T-helper 17 cell (primary cell): ENCODE measurements around the gene HDX. TPM values are rescaled to one million over a fixed set of nuclear protein-coding genes. Genes with fewer than 3 reads are reported as not detected.
"Not testable (repeated sequence)": the region's sequence is repeated elsewhere in the genome, so short reads cannot be mapped to it uniquely, and the experiment has no call there.

Experiments used
- ATAC-seq: fragments of 150-1000 bp; cut with Tn5 transposase; 2 replicates; pipeline ENCODE4 v1.10.0; 2021; ENCODE audit warnings: mild to moderate bottlenecking, moderate library complexity
- DNase-seq, 3 donors: peaks; one replicate each; pipeline versions ENCODE4 v3.0.0 to v3.0.0-alpha.2; 2020 to 2021
- H3K9me3 ChIP-seq: one replicate; pipeline ENCODE4 v1.7.0; 2013; ENCODE audit warnings: low read length, mild to moderate bottlenecking; ENCODE audit not compliant: control insufficient read depth, poor library complexity, severe bottlenecking
- H3K27ac Mint-ChIP-seq: one replicate; pipeline ENCODE4 v1.8.0; 2022; ENCODE audit warnings: mild to moderate bottlenecking, moderate library complexity, mixed read lengths
- H3K27me3 Mint-ChIP-seq: one replicate; pipeline ENCODE4 v1.8.0; 2022; ENCODE audit warnings: mixed read lengths
- H3K36me3 Mint-ChIP-seq: one replicate; pipeline ENCODE4 v1.8.0; 2022; ENCODE audit warnings: low read depth, mixed read lengths
- H3K4me1 Mint-ChIP-seq: one replicate; pipeline ENCODE4 v1.8.0; 2022; ENCODE audit warnings: mild to moderate bottlenecking, mixed read lengths
- H3K4me3 Mint-ChIP-seq: one replicate; pipeline ENCODE4 v1.8.0; 2022; ENCODE audit warnings: mild to moderate bottlenecking, moderate library complexity, mixed read lengths
- total RNA-seq, 4 donors: library from RNA in 2 of 4; stranded (reverse) in 2 of 4; gene quantifications; one replicate each; pipeline ENCODE4 v1.2.3 and lab custom pipeline; 2022 to 2026

Gene HDX, protein sequence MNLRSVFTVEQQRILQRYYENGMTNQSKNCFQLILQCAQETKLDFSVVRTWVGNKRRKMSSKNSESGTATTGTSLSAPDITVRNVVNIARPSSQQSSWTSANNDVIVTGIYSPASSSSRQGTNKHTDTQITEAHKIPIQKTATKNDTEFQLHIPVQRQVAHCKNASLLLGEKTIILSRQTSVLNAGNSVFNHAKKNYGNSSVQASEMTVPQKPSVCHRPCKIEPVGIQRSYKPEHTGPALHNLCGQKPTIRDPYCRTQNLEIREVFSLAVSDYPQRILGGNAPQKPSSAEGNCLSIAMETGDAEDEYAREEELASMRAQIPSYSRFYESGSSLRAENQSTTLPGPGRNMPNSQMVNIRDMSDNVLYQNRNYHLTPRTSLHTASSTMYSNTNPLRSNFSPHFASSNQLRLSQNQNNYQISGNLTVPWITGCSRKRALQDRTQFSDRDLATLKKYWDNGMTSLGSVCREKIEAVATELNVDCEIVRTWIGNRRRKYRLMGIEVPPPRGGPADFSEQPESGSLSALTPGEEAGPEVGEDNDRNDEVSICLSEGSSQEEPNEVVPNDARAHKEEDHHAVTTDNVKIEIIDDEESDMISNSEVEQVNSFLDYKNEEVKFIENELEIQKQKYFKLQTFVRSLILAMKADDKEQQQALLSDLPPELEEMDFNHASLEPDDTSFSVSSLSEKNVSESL
- total RNA-seq, result 1 to 10 TPM; 2.8 TPM
- 0.60 to 1.5 reads per million in 2 donors for total RNA-seq (lab: John Stamatoyannopoulos, UW)

DNA sequence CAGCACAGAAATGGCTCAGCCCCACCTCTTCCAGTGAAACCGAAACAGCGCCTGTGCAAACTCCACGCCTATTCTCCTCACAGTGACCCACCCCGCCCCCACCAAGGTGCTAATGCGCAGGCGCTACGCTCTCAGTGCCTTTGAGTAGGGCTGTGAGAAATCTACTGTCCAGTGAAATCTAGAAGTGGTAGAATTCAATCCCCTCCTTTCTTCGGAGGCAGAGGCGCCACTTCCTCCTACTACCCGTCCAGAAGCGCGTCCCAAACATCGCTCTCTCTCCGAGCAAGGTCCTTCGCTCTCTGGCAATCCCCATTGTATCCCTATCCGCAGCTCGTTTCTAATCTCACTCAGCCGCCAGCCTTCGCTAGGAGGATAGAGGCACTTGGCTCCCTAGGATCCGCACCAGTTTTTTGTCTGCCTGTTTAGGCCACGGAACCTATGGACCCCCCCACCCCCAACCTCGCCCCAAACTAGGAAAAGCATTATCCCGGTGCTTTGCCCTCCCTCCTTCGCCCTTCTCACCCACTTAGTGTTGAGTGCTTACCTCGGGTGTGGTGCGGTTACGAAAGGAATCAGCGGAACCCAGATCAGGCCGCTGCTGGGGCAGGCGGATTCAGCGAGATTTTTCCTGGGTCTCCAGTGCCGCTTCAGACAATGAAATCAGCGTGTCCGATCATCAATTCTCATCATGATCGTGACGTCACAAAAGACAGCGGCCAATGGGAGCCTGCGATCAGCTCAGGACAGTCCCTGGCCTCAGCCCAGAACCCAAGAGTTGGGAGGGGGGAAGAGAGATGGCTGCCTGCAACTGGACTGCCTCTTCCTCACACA, at the start of gene HDX:
Gene HDX (minus strand): TSS at position 656 of the 831 bp plus-strand sequence. CDS start 27,056 bp downstream, outside the sequence.
- Mint-ChIP-seq H3K27me3 (no peaks in the 10 kb centered on the region), H3K4me3 (peak within 1 kb of the TSS; percentile 87), H3K4me1 (no peaks in the 10 kb centered on the region), H3K36me3 (no peaks in the 10 kb centered on the region), H3K27ac (peak within 1 kb of the TSS; percentile 24)
- peak in 1 of 3 donors; percentile 18 for DNase-seq
- peak; percentile 92 for ATAC-seq
- H3K9me3 ChIP-seq, result no peaks in the 10 kb centered on the region

DNA sequence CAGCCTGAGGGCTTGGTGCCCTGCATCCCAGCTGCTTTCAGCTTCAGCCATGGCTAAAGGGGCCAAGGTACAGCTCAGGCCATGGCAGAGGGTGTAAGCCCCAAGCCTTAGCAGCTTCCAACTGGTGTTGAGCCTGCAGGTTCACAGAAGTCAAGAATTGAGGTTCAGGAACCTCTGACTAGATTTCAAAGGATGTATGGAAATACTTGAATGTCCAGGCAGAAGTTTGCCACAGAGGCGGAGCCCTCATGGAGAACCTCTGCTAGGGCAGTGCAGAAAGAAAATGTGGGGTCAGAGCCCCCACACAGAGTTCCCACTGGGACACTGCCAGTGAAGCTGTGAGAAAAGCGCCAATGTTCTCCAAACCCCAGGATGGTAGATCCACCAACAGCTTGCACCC, 39.1 kb upstream of the HDX start:
- H3K27ac Mint-ChIP-seq, H3K4me3 Mint-ChIP-seq, H3K36me3 Mint-ChIP-seq, DNase-seq, H3K9me3 ChIP-seq, H3K27me3 Mint-ChIP-seq, H3K4me1 Mint-ChIP-seq, ATAC-seq: not testable (repeated sequence)

DNA sequence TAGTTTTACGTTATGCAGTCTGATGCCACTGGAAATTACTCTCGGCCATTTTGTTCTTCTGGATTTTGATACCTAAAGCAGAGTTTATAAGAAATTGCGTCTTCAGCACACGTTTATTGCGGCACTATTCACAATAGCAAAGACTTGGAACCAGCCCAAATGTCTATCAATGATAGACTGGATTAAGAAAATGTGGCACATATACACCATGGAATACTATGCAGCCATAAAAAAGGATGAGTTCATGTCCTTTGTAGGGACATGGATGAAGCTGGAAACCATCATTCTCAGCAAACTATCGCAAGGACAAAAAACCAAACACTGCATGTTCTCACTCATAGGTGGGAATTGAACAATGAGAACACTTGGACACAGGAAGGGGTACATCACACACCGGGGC, 35.4 kb upstream of the HDX start:
- not testable (repeated sequence) for H3K4me1 Mint-ChIP-seq, H3K27me3 Mint-ChIP-seq, H3K4me3 Mint-ChIP-seq, H3K9me3 ChIP-seq, ATAC-seq, H3K27ac Mint-ChIP-seq, H3K36me3 Mint-ChIP-seq, DNase-seq

DNA sequence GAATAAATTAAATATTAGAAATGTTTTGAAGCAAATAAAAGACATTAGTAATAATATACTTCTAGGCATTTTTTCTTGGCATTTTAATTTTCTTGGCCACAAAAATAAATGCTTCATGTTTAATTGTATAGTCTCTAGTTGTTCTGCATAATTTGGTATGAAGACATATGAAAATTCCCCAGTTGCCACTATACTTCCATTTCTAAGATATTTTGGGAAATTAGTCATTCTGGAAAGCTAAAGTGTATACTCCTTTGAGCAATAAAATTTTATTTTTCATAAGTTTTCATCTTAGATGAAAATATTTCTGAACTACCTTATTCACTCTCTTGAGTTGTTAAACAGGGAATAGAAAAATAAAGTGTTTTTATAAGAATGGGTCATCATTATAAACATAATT, 13.8 kb downstream of the HDX start:
- no peaks in the 10 kb centered on the region for H3K27me3 Mint-ChIP-seq
- no peaks in the 10 kb centered on the region for H3K4me1 Mint-ChIP-seq
- no peaks in the 10 kb centered on the region for H3K36me3 Mint-ChIP-seq
- ATAC-seq (no peak), DNase-seq (no peak)
- H3K4me3 Mint-ChIP-seq, result no peak overlapping the region
- H3K27ac Mint-ChIP-seq, result no peak overlapping the region
- H3K9me3 ChIP-seq, result no peaks in the 10 kb centered on the region

DNA sequence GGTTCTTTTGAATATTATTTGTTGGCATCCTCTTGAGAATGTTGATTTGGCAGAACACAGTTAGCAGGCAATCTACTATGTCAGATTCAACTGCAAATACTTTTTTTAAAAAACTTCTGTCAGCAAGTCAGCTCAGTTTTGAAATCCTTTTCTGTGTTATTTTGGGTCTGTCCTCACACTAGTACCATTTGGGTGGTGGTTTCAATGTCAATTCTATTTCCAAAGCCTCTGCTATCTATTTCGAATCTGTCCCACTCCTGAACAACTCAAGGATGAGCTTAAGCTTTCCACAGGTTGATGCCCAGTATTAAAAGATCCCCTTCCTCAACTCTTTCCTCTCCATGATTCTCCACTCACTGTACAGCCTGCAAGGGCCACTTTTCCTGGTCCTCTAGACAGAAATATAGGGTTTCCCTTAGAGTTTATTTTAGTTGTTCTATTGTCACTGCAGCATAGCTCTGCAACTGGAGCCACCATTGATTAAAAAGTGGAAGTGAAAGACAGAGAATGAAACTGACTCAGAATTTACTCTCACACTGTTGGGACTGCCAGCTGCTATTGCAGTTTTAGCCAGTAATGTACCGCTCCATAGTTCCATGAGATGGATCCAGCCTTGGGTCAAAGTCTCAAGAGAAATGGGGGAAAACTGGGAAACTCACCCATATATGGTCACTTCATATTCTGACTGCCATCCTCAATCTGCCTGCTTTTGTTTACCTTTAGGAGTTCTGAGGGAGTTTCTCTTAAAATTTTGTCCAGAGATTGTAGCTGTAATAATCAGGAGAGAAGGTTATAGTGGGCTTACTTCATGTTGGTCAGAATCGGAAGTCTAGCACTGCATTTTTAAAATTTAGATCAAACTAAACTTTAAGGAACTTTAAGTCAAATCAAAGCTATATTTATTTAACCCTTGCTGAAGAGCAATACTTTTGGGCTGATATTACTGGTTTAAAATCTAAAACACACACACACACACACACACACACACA, 14.6 kb downstream of the HDX start:
- no peak overlapping the region for H3K27ac Mint-ChIP-seq
- H3K9me3 ChIP-seq, result no peaks in the 10 kb centered on the region

DNA sequence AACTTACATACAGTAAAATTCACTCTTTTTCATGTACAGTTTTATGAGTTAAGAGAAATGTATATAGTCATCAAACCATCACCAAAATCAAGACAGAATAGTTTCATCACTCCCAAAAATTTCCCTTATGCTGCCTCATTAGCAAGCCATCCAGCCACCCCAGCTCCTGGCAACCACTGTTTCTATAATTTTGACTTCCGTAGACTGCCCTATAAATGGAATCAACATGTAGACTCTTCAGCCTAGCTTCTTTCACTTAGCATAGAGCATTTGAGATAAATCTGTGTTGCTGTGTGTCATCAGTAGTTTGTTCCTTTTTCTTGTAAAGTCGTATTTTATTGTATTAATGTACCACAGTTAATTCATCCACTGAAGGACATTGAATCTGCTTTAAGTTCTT, 23.2 kb downstream of the HDX start:
- H3K27me3 Mint-ChIP-seq, result no peaks in the 10 kb centered on the region
- H3K4me1 Mint-ChIP-seq, result no peaks in the 10 kb centered on the region
- no peaks in the 10 kb centered on the region for H3K9me3 ChIP-seq
- ATAC-seq (no peak), DNase-seq (no peak)
- no peak overlapping the region for H3K4me3 Mint-ChIP-seq
- no peak overlapping the region for H3K27ac Mint-ChIP-seq
- peaks cover 2% of the 10 kb centered on the region for H3K36me3 Mint-ChIP-seq

More for the DNA sequence above, 14.6 kb downstream of the HDX start:
- Mint-ChIP-seq H3K27me3 (no peaks in the 10 kb centered on the region), H3K4me3 (no peak overlapping the region), H3K36me3 (no peaks in the 10 kb centered on the region), H3K4me1 (no peaks in the 10 kb centered on the region)
- ATAC-seq (no peak), DNase-seq (no peak)

DNA sequence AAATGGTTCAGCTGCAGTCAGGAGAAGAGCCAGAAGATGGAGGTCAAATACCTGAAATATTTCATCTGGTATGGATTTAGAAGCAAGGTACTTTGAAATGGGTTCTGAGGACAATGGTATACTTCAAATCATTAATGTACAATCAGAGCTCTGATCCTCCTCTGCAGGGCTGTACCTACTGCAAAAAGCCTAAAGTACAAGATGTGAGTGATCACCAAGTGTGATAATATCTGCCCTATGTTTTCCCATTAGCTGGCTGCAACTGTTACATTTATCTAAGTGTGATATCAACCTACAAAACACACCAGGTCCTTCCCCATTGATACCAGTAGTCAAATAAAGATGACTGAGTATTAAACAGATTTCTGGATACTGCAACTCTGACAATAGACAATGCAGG, 25.1 kb downstream of the HDX start:
- H3K27me3 Mint-ChIP-seq, result no peaks in the 10 kb centered on the region
- H3K9me3 ChIP-seq, result no peaks in the 10 kb centered on the region
- no peaks in the 10 kb centered on the region for H3K36me3 Mint-ChIP-seq
- DNase-seq (no peak), ATAC-seq (no peak)
- H3K4me3 Mint-ChIP-seq, result no peak overlapping the region
- no peaks in the 10 kb centered on the region for H3K4me1 Mint-ChIP-seq
- H3K27ac Mint-ChIP-seq, result no peak overlapping the region

DNA sequence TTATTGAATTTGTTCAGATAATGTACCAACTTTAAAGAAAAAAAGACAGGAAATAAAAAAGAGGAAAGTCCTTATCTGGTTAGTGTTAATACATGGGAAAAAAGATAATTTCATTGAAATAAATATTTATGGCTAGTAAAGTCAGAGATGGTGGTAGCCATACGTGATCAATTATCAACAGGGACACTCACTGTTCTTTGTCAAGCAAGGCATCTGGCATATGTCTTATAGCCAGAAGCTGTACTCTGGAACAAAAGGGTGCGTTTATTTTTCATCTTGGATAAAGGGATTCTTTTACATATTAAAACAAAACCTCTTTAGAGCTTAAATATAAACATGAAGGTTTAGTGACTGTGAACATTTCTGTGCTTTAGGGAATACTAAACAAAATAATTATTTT, 26.7 kb downstream of the HDX start:
- DNase-seq (no peak), ATAC-seq (no peak)
- Mint-ChIP-seq H3K27ac (no peak overlapping the region), H3K4me3 (no peak overlapping the region), H3K27me3 (no peaks in the 10 kb centered on the region), H3K36me3 (no peaks in the 10 kb centered on the region), H3K4me1 (no peaks in the 10 kb centered on the region)
- no peaks in the 10 kb centered on the region for H3K9me3 ChIP-seq

DNA sequence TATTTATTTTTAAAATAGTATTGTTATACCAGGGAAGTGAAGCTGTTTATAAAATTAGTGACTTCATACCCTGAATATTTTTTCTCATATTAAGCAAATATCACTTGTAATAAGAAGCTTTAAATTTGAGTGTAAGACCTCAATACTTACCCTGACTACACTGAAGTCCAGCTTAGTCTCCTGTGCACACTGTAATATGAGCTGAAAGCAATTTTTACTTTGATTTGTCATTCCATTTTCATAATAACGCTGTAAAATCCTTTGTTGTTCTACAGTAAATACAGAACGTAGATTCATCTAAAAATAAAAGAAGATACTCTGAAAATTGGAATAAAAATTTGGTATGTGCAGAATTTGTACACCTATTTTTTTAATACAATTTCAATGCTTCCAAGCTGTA, 27.2 kb downstream of the HDX start:
- Mint-ChIP-seq H3K27ac (no peak overlapping the region), H3K27me3 (no peaks in the 10 kb centered on the region), H3K4me3 (no peak overlapping the region), H3K36me3 (no peaks in the 10 kb centered on the region), H3K4me1 (no peaks in the 10 kb centered on the region)
- ATAC-seq, result no peak
- no peaks in the 10 kb centered on the region for H3K9me3 ChIP-seq
- no peak for DNase-seq

DNA sequence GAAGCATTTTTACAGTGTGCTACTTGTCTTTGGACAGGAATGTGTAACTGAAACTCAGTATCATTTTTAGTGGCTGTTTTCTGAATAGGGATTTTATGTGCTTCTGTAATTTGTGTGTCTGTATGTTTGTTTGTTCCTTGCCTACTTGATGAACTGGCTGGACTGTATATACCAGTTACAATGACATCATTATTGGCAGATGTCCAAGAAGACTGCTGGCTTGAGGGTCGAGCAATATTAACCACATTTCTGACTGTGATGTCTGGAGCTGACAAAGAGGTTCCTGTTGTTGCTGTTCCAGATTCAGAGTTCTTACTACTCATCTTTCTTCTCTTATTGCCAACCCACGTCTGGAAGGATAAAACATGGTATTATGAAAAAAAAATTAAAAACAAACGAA, 33.0 kb downstream of the HDX start:
- DNase-seq, result no peak
- no peak for ATAC-seq
- Mint-ChIP-seq H3K4me1 (no peaks in the 10 kb centered on the region), H3K36me3 (no peaks in the 10 kb centered on the region), H3K27ac (no peak overlapping the region), H3K4me3 (no peak overlapping the region), H3K27me3 (no peaks in the 10 kb centered on the region)
- H3K9me3 ChIP-seq, result no peaks in the 10 kb centered on the region

DNA sequence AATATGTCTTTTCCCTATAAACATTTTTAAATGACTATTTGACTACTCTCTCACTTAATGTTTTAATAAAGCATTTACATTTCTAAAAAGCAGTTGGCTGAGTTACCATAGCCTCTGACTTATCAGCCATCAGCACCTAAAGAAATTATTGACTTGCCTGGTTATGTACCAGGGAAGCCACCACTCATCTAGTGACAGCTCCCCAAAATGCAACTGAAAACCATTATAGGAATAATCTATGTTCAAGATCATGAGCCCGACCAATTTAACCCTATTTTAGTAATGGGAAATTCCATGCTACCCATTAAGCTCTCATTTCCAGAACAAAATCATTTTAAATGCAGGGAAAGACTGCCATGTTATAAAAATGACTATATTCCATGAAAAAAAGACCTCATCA, 34.4 kb downstream of the HDX start:
- no peaks in the 10 kb centered on the region for H3K4me1 Mint-ChIP-seq
- H3K36me3 Mint-ChIP-seq, result no peaks in the 10 kb centered on the region
- no peaks in the 10 kb centered on the region for H3K27me3 Mint-ChIP-seq
- H3K27ac Mint-ChIP-seq, result no peak overlapping the region
- H3K9me3 ChIP-seq, result no peaks in the 10 kb centered on the region
- DNase-seq (no peak), ATAC-seq (no peak)
- no peak overlapping the region for H3K4me3 Mint-ChIP-seq

DNA sequence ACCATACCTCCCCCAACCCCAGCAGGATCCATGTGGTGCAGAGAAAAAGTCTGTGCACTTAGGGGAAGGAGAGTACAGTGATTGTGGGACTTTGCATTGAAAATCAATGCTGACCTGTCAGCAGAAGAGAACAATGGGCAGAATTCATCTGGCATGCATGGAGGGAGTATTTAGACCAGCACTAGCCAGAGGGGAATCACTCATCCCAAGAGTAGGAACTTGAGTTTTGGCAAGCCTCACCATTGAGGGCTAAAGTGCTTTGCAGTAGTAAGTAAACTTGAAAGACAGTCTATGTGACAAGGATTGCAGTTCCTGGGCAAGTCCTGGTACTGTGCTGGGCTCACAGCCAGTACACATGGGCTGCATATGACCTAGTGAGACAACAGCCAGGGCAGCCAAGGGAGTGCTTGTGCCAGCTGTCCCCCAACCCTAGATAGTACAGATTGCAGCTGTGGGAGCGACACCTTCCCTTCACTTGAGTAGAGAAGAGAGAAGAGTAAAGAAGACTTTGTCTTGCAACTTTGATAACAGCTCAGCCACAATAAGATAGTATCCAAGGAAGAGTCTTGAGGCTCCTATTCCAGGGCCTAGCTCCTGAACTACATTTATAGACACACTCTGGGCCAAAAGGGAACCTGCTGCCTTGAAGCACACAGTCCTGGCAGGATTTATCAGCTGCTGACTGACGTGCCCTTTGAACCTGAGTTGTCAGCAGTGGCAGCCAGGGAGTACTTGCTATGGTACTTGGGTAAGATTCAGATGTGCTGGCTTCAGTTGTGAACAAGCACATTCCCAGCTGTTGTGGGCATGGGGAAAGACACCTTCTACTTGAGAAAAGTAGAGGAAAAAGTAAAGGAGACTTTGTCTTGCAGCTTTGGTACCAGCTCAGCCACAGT, 48.7 kb downstream of the HDX start:
- H3K27me3 Mint-ChIP-seq, result no peaks in the 10 kb centered on the region
- H3K36me3 Mint-ChIP-seq, result no peaks in the 10 kb centered on the region
- DNase-seq (no peak), ATAC-seq (no peak)
- no peaks in the 10 kb centered on the region for H3K9me3 ChIP-seq
- no peak overlapping the region for H3K4me3 Mint-ChIP-seq
- no peak overlapping the region for H3K27ac Mint-ChIP-seq
- H3K4me1 Mint-ChIP-seq, result no peaks in the 10 kb centered on the region
